ENCODE data around the gene AGFG1. TPM values are rescaled to one million over a fixed set of nuclear protein-coding genes. Genes with fewer than 3 reads are reported as not detected.

AGFG1 gene
- total RNA-seq, 1 experiment from 2014 or later = 81.3 TPM

DNA sequence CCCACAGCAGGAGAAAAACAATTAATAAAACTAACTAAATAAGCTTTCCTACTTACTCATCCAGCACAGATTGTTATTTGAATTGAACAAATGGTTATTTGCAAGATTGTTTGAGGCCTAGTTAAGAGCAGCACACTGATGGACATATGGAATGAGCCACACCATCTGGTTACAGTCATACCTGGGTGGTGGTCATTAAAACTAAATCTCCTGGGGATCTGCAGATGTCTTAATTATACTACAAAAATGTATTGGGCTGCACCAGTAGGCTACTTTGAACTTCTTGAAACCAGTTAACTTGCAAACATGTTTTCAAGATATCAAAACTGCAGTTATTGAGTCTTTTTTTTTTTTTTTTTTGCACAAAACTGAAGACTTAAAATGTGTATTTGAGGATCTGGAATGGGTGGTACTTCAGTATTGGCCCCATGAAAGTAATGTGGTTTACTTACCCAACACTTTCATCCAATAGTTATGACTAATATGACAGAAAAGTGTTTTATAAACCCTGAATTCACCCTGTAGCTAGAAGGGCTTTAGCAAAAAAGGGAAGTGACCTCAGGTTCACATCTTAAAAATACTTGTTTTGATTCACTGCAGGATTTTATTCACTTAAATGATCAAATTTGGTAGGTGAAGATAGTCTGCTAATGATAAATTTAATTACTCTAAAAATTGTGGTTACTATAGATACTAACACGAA is 10.8 kb downstream of the AGFG1 start (continued):
- TF ChIP-seq, protein P1, sequence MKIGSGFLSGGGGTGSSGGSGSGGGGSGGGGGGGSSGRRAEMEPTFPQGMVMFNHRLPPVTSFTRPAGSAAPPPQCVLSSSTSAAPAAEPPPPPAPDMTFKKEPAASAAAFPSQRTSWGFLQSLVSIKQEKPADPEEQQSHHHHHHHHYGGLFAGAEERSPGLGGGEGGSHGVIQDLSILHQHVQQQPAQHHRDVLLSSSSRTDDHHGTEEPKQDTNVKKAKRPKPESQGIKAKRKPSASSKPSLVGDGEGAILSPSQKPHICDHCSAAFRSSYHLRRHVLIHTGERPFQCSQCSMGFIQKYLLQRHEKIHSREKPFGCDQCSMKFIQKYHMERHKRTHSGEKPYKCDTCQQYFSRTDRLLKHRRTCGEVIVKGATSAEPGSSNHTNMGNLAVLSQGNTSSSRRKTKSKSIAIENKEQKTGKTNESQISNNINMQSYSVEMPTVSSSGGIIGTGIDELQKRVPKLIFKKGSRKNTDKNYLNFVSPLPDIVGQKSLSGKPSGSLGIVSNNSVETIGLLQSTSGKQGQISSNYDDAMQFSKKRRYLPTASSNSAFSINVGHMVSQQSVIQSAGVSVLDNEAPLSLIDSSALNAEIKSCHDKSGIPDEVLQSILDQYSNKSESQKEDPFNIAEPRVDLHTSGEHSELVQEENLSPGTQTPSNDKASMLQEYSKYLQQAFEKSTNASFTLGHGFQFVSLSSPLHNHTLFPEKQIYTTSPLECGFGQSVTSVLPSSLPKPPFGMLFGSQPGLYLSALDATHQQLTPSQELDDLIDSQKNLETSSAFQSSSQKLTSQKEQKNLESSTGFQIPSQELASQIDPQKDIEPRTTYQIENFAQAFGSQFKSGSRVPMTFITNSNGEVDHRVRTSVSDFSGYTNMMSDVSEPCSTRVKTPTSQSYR (CRISPR knock-in tag; IDR thresholded peaks at IDR 0.05) = no peak
- TF ChIP-seq, protein P2, sequence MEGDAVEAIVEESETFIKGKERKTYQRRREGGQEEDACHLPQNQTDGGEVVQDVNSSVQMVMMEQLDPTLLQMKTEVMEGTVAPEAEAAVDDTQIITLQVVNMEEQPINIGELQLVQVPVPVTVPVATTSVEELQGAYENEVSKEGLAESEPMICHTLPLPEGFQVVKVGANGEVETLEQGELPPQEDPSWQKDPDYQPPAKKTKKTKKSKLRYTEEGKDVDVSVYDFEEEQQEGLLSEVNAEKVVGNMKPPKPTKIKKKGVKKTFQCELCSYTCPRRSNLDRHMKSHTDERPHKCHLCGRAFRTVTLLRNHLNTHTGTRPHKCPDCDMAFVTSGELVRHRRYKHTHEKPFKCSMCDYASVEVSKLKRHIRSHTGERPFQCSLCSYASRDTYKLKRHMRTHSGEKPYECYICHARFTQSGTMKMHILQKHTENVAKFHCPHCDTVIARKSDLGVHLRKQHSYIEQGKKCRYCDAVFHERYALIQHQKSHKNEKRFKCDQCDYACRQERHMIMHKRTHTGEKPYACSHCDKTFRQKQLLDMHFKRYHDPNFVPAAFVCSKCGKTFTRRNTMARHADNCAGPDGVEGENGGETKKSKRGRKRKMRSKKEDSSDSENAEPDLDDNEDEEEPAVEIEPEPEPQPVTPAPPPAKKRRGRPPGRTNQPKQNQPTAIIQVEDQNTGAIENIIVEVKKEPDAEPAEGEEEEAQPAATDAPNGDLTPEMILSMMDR (IDR thresholded peaks at IDR 0.05) = no peak
- TF ChIP-seq KAT7 (CRISPR knock-in tag; IDR thresholded peaks at IDR 0.05; ENCODE audit: borderline replicate concordance) = no peak

DNA sequence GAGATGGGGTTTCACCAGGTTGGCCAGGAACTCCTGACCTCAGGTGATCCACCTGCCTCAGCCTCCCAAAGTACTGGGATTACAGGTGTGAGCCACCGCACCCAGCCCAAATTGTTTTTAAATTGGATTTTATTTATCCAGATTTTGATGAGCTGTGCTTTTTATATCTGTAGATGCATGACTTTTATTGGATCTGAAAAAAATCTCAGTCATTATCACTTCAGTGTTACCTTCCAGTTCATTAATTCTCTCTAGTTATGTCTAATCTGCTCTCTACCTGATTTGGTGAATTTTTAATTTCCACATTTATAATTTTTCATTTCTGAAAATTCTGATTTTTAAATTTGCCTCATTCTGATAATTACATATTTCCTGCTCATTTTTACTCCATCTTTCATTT is 13.5 kb downstream of the AGFG1 start:
- TF ChIP-seq RELA (CRISPR knock-in tag; IDR thresholded peaks at IDR 0.05; ENCODE audit: borderline replicate concordance) (no peak), ZNF232 (CRISPR knock-in tag; IDR thresholded peaks at IDR 0.05) (no peak), ZNF263 (CRISPR knock-in tag; IDR thresholded peaks at IDR 0.05; ENCODE audit: low read depth) (no peak), FOXJ3 (CRISPR knock-in tag; IDR thresholded peaks at IDR 0.05; ENCODE audit: borderline replicate concordance) (no peak), CBFB (CRISPR knock-in tag; IDR thresholded peaks at IDR 0.05; ENCODE audit: low read depth) (no peak), TEAD1 (CRISPR knock-in tag; IDR thresholded peaks at IDR 0.05) (no peak), ESRRA (CRISPR knock-in tag; IDR thresholded peaks at IDR 0.05; ENCODE audit: borderline replicate concordance) (no peak), SP1 (CRISPR knock-in tag; conservative IDR thresholded peaks at IDR 0.05) (no peak), ZNF138 (CRISPR knock-in tag; conservative IDR thresholded peaks at IDR 0.05) (no peak), NR3C1 (CRISPR knock-in tag; conservative IDR thresholded peaks at IDR 0.05; ENCODE audit: low read depth) (no peak)
- TF ChIP-seq, protein P3, sequence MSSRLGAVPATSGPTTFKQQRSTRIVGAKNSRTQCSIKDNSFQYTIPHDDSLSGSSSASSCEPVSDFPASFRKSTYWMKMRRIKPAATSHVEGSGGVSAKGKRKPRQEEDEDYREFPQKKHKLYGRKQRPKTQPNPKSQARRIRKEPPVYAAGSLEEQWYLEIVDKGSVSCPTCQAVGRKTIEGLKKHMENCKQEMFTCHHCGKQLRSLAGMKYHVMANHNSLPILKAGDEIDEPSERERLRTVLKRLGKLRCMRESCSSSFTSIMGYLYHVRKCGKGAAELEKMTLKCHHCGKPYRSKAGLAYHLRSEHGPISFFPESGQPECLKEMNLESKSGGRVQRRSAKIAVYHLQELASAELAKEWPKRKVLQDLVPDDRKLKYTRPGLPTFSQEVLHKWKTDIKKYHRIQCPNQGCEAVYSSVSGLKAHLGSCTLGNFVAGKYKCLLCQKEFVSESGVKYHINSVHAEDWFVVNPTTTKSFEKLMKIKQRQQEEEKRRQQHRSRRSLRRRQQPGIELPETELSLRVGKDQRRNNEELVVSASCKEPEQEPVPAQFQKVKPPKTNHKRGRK (CRISPR knock-in tag; IDR thresholded peaks at IDR 0.05; ENCODE audit: borderline replicate concordance) = no peak
- TF ChIP-seq, protein P2 (IDR thresholded peaks at IDR 0.05) = no peak
- TF ChIP-seq, protein P4, sequence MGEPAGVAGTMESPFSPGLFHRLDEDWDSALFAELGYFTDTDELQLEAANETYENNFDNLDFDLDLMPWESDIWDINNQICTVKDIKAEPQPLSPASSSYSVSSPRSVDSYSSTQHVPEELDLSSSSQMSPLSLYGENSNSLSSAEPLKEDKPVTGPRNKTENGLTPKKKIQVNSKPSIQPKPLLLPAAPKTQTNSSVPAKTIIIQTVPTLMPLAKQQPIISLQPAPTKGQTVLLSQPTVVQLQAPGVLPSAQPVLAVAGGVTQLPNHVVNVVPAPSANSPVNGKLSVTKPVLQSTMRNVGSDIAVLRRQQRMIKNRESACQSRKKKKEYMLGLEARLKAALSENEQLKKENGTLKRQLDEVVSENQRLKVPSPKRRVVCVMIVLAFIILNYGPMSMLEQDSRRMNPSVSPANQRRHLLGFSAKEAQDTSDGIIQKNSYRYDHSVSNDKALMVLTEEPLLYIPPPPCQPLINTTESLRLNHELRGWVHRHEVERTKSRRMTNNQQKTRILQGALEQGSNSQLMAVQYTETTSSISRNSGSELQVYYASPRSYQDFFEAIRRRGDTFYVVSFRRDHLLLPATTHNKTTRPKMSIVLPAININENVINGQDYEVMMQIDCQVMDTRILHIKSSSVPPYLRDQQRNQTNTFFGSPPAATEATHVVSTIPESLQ (CRISPR knock-in tag; IDR thresholded peaks at IDR 0.05) = no peak
- TF ChIP-seq, protein P5, sequence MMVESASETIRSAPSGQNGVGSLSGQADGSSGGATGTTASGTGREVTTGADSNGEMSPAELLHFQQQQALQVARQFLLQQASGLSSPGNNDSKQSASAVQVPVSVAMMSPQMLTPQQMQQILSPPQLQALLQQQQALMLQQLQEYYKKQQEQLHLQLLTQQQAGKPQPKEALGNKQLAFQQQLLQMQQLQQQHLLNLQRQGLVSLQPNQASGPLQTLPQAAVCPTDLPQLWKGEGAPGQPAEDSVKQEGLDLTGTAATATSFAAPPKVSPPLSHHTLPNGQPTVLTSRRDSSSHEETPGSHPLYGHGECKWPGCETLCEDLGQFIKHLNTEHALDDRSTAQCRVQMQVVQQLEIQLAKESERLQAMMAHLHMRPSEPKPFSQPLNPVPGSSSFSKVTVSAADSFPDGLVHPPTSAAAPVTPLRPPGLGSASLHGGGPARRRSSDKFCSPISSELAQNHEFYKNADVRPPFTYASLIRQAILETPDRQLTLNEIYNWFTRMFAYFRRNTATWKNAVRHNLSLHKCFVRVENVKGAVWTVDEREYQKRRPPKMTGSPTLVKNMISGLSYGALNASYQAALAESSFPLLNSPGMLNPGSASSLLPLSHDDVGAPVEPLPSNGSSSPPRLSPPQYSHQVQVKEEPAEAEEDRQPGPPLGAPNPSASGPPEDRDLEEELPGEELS (CRISPR knock-in tag; IDR thresholded peaks at IDR 0.05) = no peak
- ATAC-seq (no peak), DNase-seq (ENCODE audit: low spot score) (no peak)
- ChIA-PET CTCF (interaction anchor here (1.1 kb wide), 1 partner anchor 12 kb away, joined by 3 read pairs; no protein-coding TSS in a partner anchor), POLR2A (interaction anchor here (0.6 kb wide), 1 partner anchor 68 kb away, joined by 3 read pairs; no protein-coding TSS in a partner anchor)
- no peaks in the 10 kb centered on the region for H3K27me3 Mint-ChIP-seq (ENCODE audit: low read depth)
- H3K36me3 Mint-ChIP-seq = peaks cover 16% of the 10 kb centered on the region
- no peak overlapping the region for H3K4me3 Mint-ChIP-seq
- H3K27ac Mint-ChIP-seq = no peak overlapping the region
- H3K4me1 Mint-ChIP-seq = peaks cover 26% of the 10 kb centered on the region
- H3K9me3 Mint-ChIP-seq = peaks cover 12% of the 10 kb centered on the region; the same call in 1 of the 2 replicates
